Lung (tissue), 12 donors: ENCODE results near the gene HLA-G. TPM values are rescaled to one million over a fixed set of nuclear protein-coding genes. Genes with fewer than 3 reads are reported as not detected.

Experiments used
- ATAC-seq: fragments of 200-7000 bp; cut with Tn5 transposase; one replicate; pipeline ENCODE4 v1.9.1; 2020; ENCODE audit warnings: moderate number of reproducible peaks; ENCODE audit not compliant: insufficient read depth, low FRiP score
- DNase-seq, 3 donors: peaks; one replicate each; pipeline ENCODE4 v3.0.0-alpha.2; 2013 to 2017
- H3K27ac ChIP-seq, 2 donors: one replicate each; pipeline ENCODE4 v1.5.1; 2013; ENCODE audit warnings: mild to moderate bottlenecking in 2 of 2, moderate library complexity in 2 of 2, control low read depth in 1 of 2, inconsistent platforms in 1 of 2, low read depth in 1 of 2, low read length in 1 of 2
- H3K27me3 ChIP-seq, 3 donors: one replicate each; pipeline ENCODE4 v1.5.1; 2013; ENCODE audit warnings: low read length in 2 of 3; ENCODE audit not compliant: control insufficient read depth in 3 of 3, insufficient read depth in 3 of 3
- H3K36me3 ChIP-seq, 4 donors: one replicate each; pipeline ENCODE4 v1.5.1; 2013; ENCODE audit warnings: low read length in 4 of 4, mild to moderate bottlenecking in 1 of 4, moderate library complexity in 1 of 4; ENCODE audit not compliant: control insufficient read depth in 4 of 4, insufficient read depth in 4 of 4
- H3K4me1 ChIP-seq, 5 donors: one replicate each; pipeline ENCODE4 v1.5.1; 2013; ENCODE audit warnings: low read length in 5 of 5, mild to moderate bottlenecking in 2 of 5, moderate library complexity in 1 of 5; ENCODE audit not compliant: control insufficient read depth in 5 of 5, insufficient read depth in 5 of 5
- H3K4me3 ChIP-seq: one replicate; pipeline ENCODE4 v1.5.1; 2013; ENCODE audit warnings: mild to moderate bottlenecking, control low read depth, moderate library complexity
- H3K9ac ChIP-seq, 2 donors: one replicate each; pipeline ENCODE4 v1.5.1; 2013; ENCODE audit warnings: low read length in 2 of 2, control low read depth in 1 of 2; ENCODE audit not compliant: insufficient read depth in 1 of 2
- H3K9me3 ChIP-seq, 4 donors: one replicate each; pipeline ENCODE4 v1.5.1; 2013; ENCODE audit warnings: low read length in 3 of 4, mild to moderate bottlenecking in 1 of 4, moderate library complexity in 1 of 4; ENCODE audit not compliant: control insufficient read depth in 4 of 4, insufficient read depth in 3 of 4
- CTCF ChIP-seq: IDR thresholded peaks from 2 replicates; pipeline ENCODE4 v1.5.1; 2012; ENCODE audit warnings: mild to moderate bottlenecking; ENCODE audit errors: control extremely low read depth, extremely low read depth
- WGBS, 2 donors: extraction: QIAGEN DNeasy Blood & Tissue Kit; methylation state at CpG; one replicate each; pipeline ENCODE4 v1.1.7; 2013; 5-methylcytosine and 5-hydroxymethylcytosine counted together
- polyA plus RNA-seq, 2 donors: library from polyadenylated mRNA; stranded (reverse); fragments of 200-250 nt; gene quantifications; one replicate each; pipeline ENCODE4 v1.2.1, GENCODE V29; 2013
- total RNA-seq, 2 donors: library from RNA; depleted of rRNA in 1 of 2; stranded (reverse); fragments of >200 nt in 1 of 2; gene quantifications; one replicate each; pipeline ENCODE4 v1.2.1, GENCODE V29; 2014 to 2021
- donor health status: control.
- donor health status: control.
- donor health status: Bipolar disorder and iron deficiency.
- donor health status: healthy.
- donor health status: DM: yes; HTN: yes; CAD: no.

The HLA-G gene
- total and polyA plus RNA-seq, 4 donors = 0.23 to 8.9 (median 4.3) TPM

GRCh38 chr6:29818892-29819291 is 8.7 kb upstream of the HLA-G start:
- ATAC-seq (no peak), DNase-seq (no peak)
- H3K36me3 ChIP-seq = no peaks in the 10 kb centered on the region
- H3K27me3 ChIP-seq = no peaks in the 10 kb centered on the region
- WGBS, 2 donors = 75 to 83% methylated on average over 4 of the region's 4 CpGs
- H3K27ac ChIP-seq = no peak overlapping the region
- H3K9me3 ChIP-seq = no peaks in the 10 kb centered on the region
- no peak overlapping the region for H3K9ac ChIP-seq
- no peak for TF ChIP-seq CTCF
- no peaks in the 10 kb centered on the region for H3K4me1 ChIP-seq
- H3K4me3 ChIP-seq = no peak overlapping the region

GRCh38 chr6:29824144-29824543 is 3.5 kb upstream of the HLA-G start:
- no peak overlapping the region for H3K4me3 ChIP-seq
- peaks cover 3 to 38% (median 21%) of the 10 kb centered on the region in 3 donors for H3K27me3 ChIP-seq
- no peak for ATAC-seq
- DNase-seq = no peak
- no peaks in the 10 kb centered on the region for H3K36me3 ChIP-seq
- no peak for TF ChIP-seq CTCF
- no peaks in the 10 kb centered on the region for H3K9me3 ChIP-seq
- no peak overlapping the region for H3K27ac ChIP-seq
- H3K9ac ChIP-seq = no peak overlapping the region
- H3K4me1 ChIP-seq = peaks cover 0 to 6% (median 0%) of the 10 kb centered on the region in 5 donors

GRCh38 chr6:29825848-29826247 is 1.8 kb upstream of the HLA-G start:
- no peak for TF ChIP-seq CTCF
- peaks cover 3 to 51% (median 29%) of the 10 kb centered on the region in 3 donors for H3K27me3 ChIP-seq
- ATAC-seq (no peak), DNase-seq (no peak)
- H3K4me3 ChIP-seq = no peak overlapping the region
- no peaks in the 10 kb centered on the region for H3K9me3 ChIP-seq
- no peak overlapping the region for H3K27ac ChIP-seq
- no peak overlapping the region for H3K9ac ChIP-seq
- 79 to 88% methylated on average over 2 of the region's 2 CpGs for WGBS, 2 donors
- H3K36me3 ChIP-seq = no peaks in the 10 kb centered on the region
- H3K4me1 ChIP-seq = peaks cover 0 to 6% (median 0%) of the 10 kb centered on the region in 5 donors

- Histone ChIP-seq H3K27ac (no peak overlapping the region), H3K9me3 (no peaks in the 10 kb centered on the region), H3K27me3 (peaks cover 3 to 55% (median 29%) of the 10 kb centered on the region in 3 donors), H3K36me3 (no peaks in the 10 kb centered on the region), H3K4me3 (no peak overlapping the region), H3K4me1 (peaks cover 0 to 6% (median 0%) of the 10 kb centered on the region in 5 donors), H3K9ac (no peak overlapping the region)
- no peak for ATAC-seq
- TF ChIP-seq CTCF = no peak
- 83 to 94% methylated on average over 1 of the region's 1 CpG for WGBS, 2 donors
- no peak for DNase-seq
These were observed 1.4 kb upstream of the HLA-G start for GRCh38 chr6:29826271-29826670.
